Subcutaneous abdominal adipose tissue (tissue), 5 donors: ENCODE measurements around the gene PITX2.

Experiments
- H3K27ac ChIP-seq: one replicate; pipeline ENCODE4 v1.7.0; 2013; ENCODE audit warnings: low read depth, mild to moderate bottlenecking, inconsistent platforms, low read length, moderate library complexity
- H3K27me3 ChIP-seq, 5 donors: one replicate each; pipeline ENCODE4 v1.7.0; 2013; ENCODE audit warnings: low read length in 5 of 5, inconsistent platforms in 1 of 5; ENCODE audit not compliant: control insufficient read depth in 5 of 5, insufficient read depth in 4 of 5
- H3K36me3 ChIP-seq, 5 donors: one replicate each; pipeline ENCODE4 v1.7.0; 2013; ENCODE audit warnings: low read length in 5 of 5; ENCODE audit not compliant: control insufficient read depth in 5 of 5, insufficient read depth in 5 of 5
- H3K4me1 ChIP-seq, 5 donors: one replicate each; pipeline ENCODE4 v1.7.0; 2013; ENCODE audit warnings: low read length in 5 of 5, mild to moderate bottlenecking in 3 of 5, moderate library complexity in 1 of 5; ENCODE audit not compliant: control insufficient read depth in 5 of 5, insufficient read depth in 5 of 5
- H3K4me3 ChIP-seq, 5 donors: one replicate each; pipeline ENCODE4 v1.7.0; 2013; ENCODE audit warnings: low read length in 5 of 5, low read depth in 1 of 5
- H3K9ac ChIP-seq, 5 donors: one replicate each; pipeline ENCODE4 v1.7.0; 2013; ENCODE audit warnings: low read length in 5 of 5, mild to moderate bottlenecking in 4 of 5, moderate library complexity in 3 of 5
- H3K9me3 ChIP-seq, 5 donors: one replicate each; pipeline ENCODE4 v1.7.0; 2013; ENCODE audit warnings: low read length in 5 of 5; ENCODE audit not compliant: control insufficient read depth in 5 of 5
- donor health status: healthy.
- donor health status: healthy.
- donor health status: healthy.
- donor health status: healthy.
- donor health status: healthy.

PITX2 gene

DNA sequence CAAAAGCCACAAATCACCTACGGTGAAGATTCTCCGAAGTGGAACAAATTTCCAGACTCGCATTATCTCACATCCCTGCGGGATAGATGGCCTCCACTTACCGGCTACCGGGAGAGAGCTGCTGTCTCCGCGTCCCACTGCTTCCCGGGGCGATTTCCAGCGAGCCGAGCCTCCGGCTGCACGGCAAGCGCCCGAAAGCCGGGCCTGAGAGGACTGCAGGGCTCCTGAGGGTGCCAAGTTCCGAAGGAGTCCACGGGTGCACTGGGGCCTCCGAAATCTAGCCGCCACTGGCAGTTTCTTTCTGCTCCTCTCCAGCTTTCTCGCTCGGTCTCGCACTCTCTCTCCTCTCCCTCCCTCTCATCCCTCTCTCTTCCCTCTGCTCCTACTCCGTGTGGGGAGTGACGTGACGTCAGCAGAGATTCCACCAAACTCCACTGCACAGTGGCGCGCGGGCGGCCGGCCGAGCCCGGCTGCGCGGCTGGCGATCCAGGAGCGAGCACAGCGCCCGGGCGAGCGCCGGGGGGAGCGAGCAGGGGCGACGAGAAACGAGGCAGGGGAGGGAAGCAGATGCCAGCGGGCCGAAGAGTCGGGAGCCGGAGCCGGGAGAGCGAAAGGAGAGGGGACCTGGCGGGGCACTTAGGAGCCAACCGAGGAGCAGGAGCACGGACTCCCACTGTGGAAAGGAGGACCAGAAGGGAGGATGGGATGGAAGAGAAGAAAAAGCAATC lies 14.0 kb upstream of the PITX2 start:
- Histone ChIP-seq H3K4me3 (peak overlapping the region; percentile 53 to 70 (median 64)), H3K36me3 (no peaks in the 10 kb centered on the region), H3K27ac (no peak overlapping the region), H3K9ac (peak overlapping the region in 1 of 5 donors; percentile 66), H3K4me1 (peaks cover 0 to 25% (median 21%) of the 10 kb centered on the region in 5 donors), H3K9me3 (no peaks in the 10 kb centered on the region), H3K27me3 (peaks cover 44 to 87% (median 71%) of the 10 kb centered on the region in 5 donors)

DNA sequence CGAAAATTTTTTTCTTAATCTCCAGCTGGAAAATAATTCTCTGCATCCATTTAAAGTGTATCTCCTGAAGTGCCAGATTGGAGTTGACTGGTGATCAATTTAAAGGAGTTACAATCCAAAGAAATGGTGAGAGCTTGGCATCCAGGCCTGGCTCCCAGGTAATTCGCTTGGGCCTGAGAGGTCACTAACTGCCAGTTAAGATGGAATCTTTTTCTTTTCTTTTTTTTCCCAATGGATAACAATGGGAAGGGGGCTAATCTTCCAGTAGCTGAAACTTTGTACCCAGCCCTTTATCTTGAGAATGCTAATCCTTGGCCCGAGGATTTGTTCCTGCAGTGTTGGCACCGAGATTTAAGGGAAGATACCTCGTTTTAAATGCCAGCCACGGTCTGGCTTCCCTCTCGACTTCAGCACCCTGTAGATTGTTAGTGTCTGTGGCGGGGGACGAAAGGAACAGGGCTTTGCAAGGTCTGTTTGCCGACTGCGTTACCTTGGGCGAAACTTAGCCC lies 13.3 kb upstream of the PITX2 start:
- Histone ChIP-seq H3K9ac (peak overlapping the region in 1 of 5 donors; percentile 66), H3K27me3 (peaks cover 39 to 86% (median 71%) of the 10 kb centered on the region in 5 donors)

DNA sequence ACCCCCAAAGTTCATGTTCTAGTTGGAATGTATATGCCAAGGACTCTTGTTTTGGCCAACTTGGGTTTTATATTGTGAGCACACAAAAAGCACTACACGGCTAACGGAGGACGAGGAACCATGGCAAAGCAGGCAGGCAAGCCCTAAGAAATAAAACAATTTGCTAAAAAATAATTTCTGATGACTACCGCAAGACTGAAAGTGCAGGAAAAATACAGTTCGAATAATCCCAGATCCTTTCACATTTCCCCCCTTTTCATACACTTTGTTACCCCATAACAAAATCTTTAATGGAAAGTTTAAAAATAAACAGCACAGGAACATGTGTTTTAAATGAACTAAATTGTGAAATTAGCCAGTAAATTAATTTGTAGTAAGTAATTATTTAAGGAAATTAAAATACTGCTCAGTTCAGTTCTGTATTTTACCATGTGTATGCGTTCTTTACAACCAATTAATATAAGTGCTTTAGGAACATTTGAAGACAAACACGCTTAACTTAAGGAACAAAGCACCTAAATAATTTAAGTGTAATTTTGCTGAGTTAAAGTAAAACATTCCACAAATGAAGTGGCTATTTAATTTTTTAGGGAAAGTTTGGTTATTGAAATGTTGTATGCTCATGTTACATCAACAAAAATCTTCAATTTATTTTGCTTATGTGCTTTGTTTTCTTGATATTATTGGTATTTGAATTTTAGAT lies 12.4 kb upstream of the PITX2 start:
- no peak overlapping the region for H3K4me3 ChIP-seq
- H3K4me1 ChIP-seq, result peaks cover 0 to 30% (median 26%) of the 10 kb centered on the region in 5 donors
- no peak overlapping the region for H3K9ac ChIP-seq
- H3K27ac ChIP-seq, result no peak overlapping the region
- peaks cover 36 to 87% (median 72%) of the 10 kb centered on the region in 5 donors for H3K27me3 ChIP-seq
- H3K9me3 ChIP-seq, result no peaks in the 10 kb centered on the region
- H3K36me3 ChIP-seq, result no peaks in the 10 kb centered on the region

More for the DNA sequence above, 13.3 kb upstream of the PITX2 start:
- Histone ChIP-seq H3K9me3 (no peaks in the 10 kb centered on the region), H3K4me3 (peak overlapping the region; percentile 53 to 66 (median 62)), H3K27ac (no peak overlapping the region), H3K36me3 (no peaks in the 10 kb centered on the region), H3K4me1 (peaks cover 0 to 30% (median 26%) of the 10 kb centered on the region in 5 donors)

DNA sequence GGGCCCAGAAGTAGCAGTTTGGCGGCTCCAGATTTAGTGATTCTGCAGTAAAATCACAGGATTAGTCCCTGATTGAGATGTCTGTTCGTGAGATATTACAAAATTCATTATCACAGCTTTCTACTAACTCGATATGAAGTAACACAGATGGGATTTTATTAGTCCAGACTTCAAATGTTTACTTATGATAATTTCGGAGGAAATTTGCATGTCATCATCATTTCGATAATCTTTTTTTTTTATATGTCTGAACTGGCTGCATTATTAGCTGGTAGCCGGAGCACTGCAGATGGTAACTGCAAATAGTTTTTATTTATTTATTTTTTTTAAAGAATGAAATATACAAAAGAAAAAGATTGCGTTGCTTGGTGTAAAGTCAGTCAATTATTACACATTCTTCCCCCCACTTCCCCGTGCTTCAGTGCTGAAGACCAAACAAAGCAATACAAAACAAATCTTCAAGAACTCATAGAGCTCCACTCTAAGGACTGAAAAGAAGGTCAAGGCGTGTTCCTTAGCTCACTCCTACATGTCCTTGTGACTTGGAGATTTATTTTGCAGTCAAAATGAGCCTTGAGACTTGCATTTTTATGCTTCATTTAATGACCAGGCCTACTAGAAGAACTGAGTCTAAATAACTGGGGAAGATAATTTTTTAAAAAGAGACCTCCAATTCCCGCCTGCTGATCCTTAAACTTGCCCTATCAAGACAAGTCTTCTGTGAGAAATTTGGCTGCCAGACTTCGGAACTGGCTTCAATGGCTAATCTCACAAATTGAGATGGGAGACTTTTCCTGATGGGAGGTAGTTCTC lies 11.7 kb upstream of the PITX2 start:
- H3K9me3 ChIP-seq, result no peaks in the 10 kb centered on the region
- H3K27me3 ChIP-seq, result peaks cover 34 to 89% (median 72%) of the 10 kb centered on the region in 5 donors
- H3K4me3 ChIP-seq, result no peak overlapping the region
- H3K27ac ChIP-seq, result no peak overlapping the region
- H3K4me1 ChIP-seq, result peaks cover 0 to 30% (median 26%) of the 10 kb centered on the region in 5 donors
- no peaks in the 10 kb centered on the region for H3K36me3 ChIP-seq
- H3K9ac ChIP-seq, result no peak overlapping the region

DNA sequence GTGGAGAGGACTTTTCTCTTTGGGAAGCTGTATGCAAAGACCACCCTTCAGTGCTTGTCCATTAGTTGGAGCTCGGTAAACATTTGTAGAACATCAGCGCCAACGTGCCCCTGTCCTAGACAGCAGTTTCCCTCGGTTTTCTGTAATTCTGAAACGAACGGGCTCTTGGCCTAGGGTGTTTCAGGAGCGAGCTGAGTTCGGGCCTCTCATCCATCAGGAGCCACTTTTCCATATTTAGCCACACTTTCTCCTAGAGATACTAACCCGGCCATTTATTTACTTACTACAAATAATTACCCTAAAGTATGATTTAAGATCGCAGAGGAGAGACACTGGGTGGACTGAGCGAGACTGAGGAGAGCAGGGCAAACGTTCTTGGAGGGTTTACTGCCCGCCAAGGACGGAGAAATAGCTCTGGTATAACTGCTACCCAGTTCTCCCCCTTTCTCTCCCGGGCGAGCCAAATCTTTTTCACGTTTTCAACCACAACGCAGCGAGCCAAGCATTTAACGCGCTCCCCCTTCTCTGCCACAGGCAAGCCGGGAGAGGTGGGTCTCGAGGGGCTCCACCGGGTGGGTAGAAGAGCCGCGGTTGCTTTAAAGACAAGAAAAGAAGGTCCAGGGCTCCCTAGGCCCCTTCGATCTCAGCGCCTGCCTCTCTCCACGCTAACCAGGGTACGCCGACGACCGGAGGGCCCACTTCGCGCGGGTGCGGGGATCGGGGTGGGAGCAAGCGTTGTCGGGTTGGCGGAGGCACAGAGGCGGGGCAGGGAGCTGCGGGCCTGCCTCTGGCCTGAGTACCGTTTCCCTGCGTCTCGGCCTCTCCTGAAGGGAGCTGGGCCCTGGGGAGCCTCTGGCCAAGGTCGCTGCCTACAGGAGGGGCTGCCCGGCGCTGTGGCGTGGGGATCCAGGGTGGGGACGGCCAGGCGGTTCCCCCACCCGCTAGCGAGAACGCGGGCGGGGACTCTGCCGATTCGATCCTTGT lies 10.8 kb upstream of the PITX2 start:
- H3K27ac ChIP-seq, result no peak overlapping the region
- peaks cover 32 to 87% (median 75%) of the 10 kb centered on the region in 5 donors for H3K27me3 ChIP-seq
- H3K9me3 ChIP-seq, result no peaks in the 10 kb centered on the region
- H3K4me3 ChIP-seq, result no peak overlapping the region
- H3K36me3 ChIP-seq, result no peaks in the 10 kb centered on the region
- H3K9ac ChIP-seq, result no peak overlapping the region
- peaks cover 0 to 30% (median 26%) of the 10 kb centered on the region in 5 donors for H3K4me1 ChIP-seq

DNA sequence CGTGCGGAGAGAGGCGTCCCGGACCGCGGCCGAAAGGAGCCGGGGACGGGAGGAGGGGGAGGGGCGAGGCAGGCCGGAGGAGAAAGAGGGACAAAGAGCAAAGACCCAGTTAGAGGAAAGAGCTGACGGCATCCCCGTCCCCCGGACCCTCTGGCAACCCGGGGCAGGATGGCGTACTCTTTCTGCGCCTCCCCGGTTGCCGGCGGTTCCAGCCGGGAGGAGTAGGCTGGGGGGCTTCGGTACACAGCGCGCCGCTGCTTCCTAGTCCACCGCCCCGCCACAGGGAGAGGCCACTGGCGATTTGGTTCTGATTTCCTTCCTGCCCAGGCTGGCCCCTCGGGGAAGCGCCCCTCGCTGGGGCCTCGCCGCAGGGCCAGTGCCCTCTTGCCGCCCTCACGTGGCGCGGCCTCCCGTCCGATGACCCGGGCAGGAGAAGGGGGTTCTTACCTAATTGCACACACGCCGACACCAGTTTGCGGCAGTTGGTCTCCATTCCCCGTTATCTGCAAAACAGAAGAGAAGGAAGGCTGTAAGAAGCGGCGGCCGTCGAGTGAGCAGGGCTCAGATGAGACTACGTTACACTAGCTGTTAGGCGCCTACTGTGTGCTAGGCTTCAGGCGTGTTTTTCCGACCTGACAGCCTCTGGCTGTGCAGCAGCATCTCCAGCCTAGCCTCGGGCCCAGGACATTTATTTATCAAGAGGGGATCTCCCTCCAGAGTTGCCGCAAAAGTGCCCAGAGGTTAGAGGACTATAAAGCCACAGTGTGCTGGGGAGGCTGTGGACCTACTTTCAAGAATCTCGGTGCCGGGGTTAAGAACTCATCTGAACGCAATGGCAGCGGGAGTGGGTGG lies 9.9 kb upstream of the PITX2 start:
- H3K27ac ChIP-seq, result no peak overlapping the region

DNA sequence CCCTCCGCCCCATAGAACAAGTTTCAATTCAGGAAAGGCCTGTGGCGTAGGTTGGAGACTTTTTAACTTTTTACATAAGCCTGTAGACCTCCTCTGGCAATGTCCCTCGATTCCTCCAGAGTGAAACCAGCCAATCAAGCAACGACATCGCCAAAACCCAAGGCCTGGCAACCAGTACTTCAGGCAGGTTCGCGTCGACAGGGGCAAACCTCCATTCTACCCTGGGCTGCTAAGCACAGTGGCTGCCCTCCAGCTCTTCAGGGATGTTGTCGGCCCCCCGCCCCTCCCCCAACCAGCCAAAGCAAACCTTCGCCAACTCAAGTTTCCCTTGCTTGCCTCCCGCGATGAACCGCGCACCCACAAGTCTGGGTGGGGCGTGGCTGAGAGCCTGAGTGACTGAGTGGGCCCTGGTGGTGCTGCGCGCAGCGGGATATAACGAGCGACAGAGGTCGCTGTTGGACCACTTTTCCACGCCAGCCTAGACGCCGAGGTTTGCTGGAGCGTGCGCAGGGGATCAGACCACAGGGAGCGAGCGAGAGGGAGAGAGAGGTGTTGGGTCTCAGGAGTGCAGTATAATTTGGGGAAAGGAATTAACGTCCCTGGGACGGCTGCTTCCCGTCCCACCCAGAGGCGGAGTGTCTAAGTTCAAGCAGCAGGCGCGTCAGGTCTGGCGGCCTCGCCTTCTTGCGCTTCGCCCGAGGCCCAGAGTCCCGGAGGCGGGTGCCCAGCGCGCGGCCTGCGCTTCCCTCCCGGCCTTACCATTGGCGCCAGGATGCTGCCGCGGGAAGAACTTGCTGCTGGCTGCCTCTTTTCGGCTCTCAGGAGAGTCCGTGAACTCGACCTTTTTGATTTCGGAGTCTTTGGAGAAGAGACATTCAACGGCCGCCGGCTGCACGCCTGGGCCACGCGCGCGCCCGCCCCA lies 9.0 kb upstream of the PITX2 start:
- H3K4me1 ChIP-seq, result peaks cover 0 to 22% (median 21%) of the 10 kb centered on the region in 5 donors
- H3K27ac ChIP-seq, result no peak overlapping the region
- peaks cover 26 to 86% (median 71%) of the 10 kb centered on the region in 5 donors for H3K27me3 ChIP-seq
- no peaks in the 10 kb centered on the region for H3K36me3 ChIP-seq
- no peaks in the 10 kb centered on the region for H3K9me3 ChIP-seq
- no peak overlapping the region for H3K9ac ChIP-seq
- H3K4me3 ChIP-seq, result peak overlapping the region; percentile 45 to 78 (median 62)

More for the DNA sequence above, 9.9 kb upstream of the PITX2 start:
- Histone ChIP-seq H3K9ac (no peak overlapping the region), H3K27me3 (peaks cover 32 to 87% (median 77%) of the 10 kb centered on the region in 5 donors), H3K9me3 (no peaks in the 10 kb centered on the region), H3K4me3 (peak overlapping the region in 4 of 5 donors; percentile 45 to 78 (median 64)), H3K36me3 (no peaks in the 10 kb centered on the region), H3K4me1 (peaks cover 0 to 30% (median 26%) of the 10 kb centered on the region in 5 donors)
